ENCODE results near the gene SRGN.
A peak's percentile ranks its signal among the peaks of the same experiment; 100 is the strongest.
"Not testable (repeated sequence)": the region's sequence is repeated elsewhere in the genome, so short reads cannot be mapped to it uniquely, and the experiment has no call there.

Gene SRGN

GRCh38 chr10:69087590-69088470 is at the start of gene SRGN:
SRGN (plus strand) TSS chr10:69088103; CDS start chr10:69088158, 55 bp downstream.
- peak; percentile 42 to 54 for DNase-seq (ENCODE audit: low read depth in 2 of 2, low spot score in 1 of 2)

GRCh38 chr10:69040904-69041303 is 47.0 kb upstream of the SRGN start:
- DNase-seq (ENCODE audit: low read depth in 2 of 2, low spot score in 1 of 2): not testable (repeated sequence)

- DNase-seq (ENCODE audit: low read depth in 2 of 2, low spot score in 1 of 2): no peak
These were observed 45.5 kb upstream of the SRGN start for GRCh38 chr10:69042417-69042816.

GRCh38 chr10:69042838-69043237 is 45.1 kb upstream of the SRGN start:
- no peak for DNase-seq (ENCODE audit: low read depth in 2 of 2, low spot score in 1 of 2)

GRCh38 chr10:69043931-69044531 is 43.9 kb upstream of the SRGN start:
- DNase-seq (ENCODE audit: low read depth in 2 of 2, low spot score in 1 of 2): no peak

GRCh38 chr10:69044546-69044945 is 43.4 kb upstream of the SRGN start:
- no peak for DNase-seq (ENCODE audit: low read depth in 2 of 2, low spot score in 1 of 2)

- DNase-seq (ENCODE audit: low read depth in 2 of 2, low spot score in 1 of 2): no peak
These were observed 42.2 kb upstream of the SRGN start for GRCh38 chr10:69045441-69046300.

- DNase-seq (ENCODE audit: low read depth in 2 of 2, low spot score in 1 of 2): no peak
These were observed 40.6 kb upstream of the SRGN start for GRCh38 chr10:69047111-69047832.

GRCh38 chr10:69048103-69048502 is 39.8 kb upstream of the SRGN start:
- no peak for DNase-seq (ENCODE audit: low read depth in 2 of 2, low spot score in 1 of 2)

- no peak for DNase-seq (ENCODE audit: low read depth in 2 of 2, low spot score in 1 of 2)
These were observed 38.3 kb upstream of the SRGN start for GRCh38 chr10:69049566-69049961.

GRCh38 chr10:69051303-69051702 is 36.6 kb upstream of the SRGN start:
- no peak for DNase-seq (ENCODE audit: low read depth in 2 of 2, low spot score in 1 of 2)

GRCh38 chr10:69051710-69052487 is 36.0 kb upstream of the SRGN start:
- no peak for DNase-seq (ENCODE audit: low read depth in 2 of 2, low spot score in 1 of 2)

GRCh38 chr10:69052736-69053135 is 35.2 kb upstream of the SRGN start:
- no peak for DNase-seq (ENCODE audit: low read depth in 2 of 2, low spot score in 1 of 2)

GRCh38 chr10:69055241-69055640 is 32.7 kb upstream of the SRGN start:
- no peak for DNase-seq (ENCODE audit: low read depth in 2 of 2, low spot score in 1 of 2)

GRCh38 chr10:69056129-69056528 is 31.8 kb upstream of the SRGN start:
- no peak for DNase-seq (ENCODE audit: low read depth in 2 of 2, low spot score in 1 of 2)

- DNase-seq (ENCODE audit: low read depth in 2 of 2, low spot score in 1 of 2): no peak
These were observed 31.2 kb upstream of the SRGN start for GRCh38 chr10:69056536-69057260.

GRCh38 chr10:69057261-69057950 is 30.5 kb upstream of the SRGN start:
- no peak for DNase-seq (ENCODE audit: low read depth in 2 of 2, low spot score in 1 of 2)

- no peak for DNase-seq (ENCODE audit: low read depth in 2 of 2, low spot score in 1 of 2)
These were observed 30.0 kb upstream of the SRGN start for GRCh38 chr10:69057951-69058297.
